ENCODE data around the gene ZNF846.
"Not testable (repeated sequence)": the region's sequence is repeated elsewhere in the genome, so short reads cannot be mapped to it uniquely, and the experiment has no call there.

Gene ZNF846

DNA sequence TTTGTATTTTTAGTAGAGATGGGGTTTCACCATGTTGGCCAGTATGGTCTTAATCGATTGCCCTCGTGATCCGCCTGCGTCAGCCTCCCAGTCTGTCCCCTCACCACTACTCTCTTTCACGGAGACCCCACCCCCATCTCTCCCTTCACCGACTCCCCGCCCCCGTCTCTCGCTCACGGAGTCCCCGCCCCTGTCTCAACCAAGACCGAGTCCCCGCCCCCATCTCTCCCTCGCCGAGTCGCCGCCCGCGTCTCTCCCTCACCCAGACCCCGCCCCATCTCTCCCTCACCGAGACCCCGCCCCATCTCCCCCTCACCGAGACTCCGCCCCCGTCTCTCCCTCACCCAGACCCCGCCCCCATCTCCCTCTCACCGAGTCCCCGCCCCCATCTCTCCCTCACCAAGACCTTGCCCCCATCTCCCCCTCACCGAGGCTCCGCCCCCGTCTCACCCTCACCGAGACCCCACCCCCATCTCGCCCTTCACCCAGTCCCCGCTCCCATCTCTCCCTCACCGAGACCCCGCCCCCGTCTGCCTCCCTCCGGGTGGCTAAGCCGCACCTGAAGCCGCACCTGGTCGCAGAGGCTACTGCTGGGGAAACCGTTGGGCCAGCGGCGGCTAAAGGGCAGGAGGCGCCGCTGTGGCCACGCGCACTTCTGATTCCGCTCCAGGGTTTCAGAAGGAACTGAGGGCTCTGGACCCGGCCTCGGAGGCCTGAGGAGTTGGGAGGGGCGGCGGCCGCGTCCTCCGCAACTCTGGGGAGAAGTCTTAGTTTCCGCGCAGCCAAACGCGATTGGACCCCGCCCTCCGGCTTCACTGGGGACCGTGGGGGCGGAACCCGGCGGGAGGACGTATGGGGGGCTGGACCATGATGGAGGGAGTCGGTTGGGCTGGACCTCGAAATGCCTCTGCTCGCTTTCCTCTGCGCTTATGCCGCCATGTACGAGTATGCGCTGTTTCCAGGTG, 17.1 kb upstream of the ZNF846 start:
- in situ Hi-C loops (cut with MboI; ENCODE audit: low sequenced_read_pairs), result no loop called here

DNA sequence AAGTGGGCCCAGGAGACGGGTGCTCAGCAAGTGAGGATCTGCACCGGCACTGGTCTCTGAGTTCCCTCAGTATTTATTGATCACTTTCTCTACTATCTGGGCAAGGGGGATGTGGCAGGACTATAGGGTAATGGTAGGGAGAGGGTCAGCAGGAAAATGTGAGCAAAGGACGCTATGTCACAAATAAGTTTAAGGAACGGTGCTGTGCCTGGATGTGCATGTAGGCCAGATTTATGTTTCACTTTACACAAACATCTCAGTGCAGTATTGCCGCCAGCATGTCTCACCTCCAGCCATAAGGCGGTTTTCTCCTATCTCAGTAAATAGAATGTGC, 15.6 kb upstream of the ZNF846 start:
- in situ Hi-C loops (cut with MboI; ENCODE audit: low sequenced_read_pairs), result not testable (repeated sequence)

DNA sequence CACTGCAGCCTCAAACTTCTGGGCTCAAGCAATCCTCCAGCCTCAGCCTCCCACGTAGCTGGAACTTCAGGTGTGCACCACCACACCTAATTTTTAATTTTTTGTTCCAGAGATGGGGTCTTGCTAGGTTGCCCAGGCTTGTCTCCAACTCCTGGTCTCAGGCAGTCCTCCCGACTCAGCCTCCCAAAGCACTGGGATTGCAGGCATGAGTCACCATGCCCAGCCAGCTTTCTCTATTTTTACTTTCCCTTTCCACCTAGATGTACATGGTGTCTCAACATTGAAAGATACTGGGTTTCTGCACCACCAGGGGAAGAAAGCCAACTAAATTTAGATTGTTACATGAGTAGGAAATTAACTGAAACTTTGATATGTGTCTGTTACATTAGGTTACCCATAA, 13.8 kb upstream of the ZNF846 start:
- in situ Hi-C loops (cut with MboI; ENCODE audit: low sequenced_read_pairs), result no loop called here

DNA sequence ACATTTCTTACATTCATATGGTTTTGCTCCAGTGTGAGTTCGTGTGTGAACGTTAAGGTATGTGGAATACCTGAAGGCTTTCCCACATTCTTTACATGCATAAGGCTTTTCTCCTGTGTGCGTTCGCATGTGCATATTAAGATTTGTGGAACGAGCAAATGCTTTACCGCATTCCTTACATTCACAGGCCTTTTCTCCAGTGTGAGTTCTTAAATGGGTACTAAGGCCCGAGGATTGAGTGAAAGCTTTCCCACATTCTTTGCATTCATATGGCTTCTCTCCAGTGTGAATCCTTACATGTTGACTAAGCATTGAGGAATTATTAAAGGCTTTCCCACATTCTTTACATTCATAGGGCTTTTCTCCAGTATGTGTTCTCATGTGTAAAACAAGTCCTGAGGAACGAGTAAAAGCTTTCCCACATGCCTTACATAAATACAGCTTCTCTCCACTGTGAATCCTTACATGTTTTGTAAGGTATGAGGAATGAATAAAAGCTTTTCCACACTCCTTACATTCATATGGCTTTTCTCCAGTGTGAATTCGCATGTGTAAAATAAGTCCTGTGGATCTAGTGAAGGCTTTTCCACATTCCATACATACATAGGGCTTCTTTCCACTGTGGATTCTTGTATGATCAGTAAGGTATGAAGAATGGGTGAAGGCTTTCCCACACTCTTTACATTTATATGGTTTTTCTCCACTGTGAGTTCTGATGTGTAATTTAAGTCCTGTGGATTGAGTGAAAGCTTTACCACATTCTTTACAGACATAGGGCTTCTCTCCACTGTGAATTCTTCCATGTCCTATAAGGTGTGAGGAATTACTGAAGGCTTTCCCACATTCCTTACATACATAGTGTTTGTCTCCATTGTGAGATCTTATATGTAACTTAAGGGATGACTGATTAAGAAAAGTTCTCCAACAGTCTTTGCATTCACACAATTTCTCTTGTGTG, 10.7 kb downstream of the ZNF846 start:
- in situ Hi-C loops (cut with MboI; ENCODE audit: low sequenced_read_pairs), result no loop called here

DNA sequence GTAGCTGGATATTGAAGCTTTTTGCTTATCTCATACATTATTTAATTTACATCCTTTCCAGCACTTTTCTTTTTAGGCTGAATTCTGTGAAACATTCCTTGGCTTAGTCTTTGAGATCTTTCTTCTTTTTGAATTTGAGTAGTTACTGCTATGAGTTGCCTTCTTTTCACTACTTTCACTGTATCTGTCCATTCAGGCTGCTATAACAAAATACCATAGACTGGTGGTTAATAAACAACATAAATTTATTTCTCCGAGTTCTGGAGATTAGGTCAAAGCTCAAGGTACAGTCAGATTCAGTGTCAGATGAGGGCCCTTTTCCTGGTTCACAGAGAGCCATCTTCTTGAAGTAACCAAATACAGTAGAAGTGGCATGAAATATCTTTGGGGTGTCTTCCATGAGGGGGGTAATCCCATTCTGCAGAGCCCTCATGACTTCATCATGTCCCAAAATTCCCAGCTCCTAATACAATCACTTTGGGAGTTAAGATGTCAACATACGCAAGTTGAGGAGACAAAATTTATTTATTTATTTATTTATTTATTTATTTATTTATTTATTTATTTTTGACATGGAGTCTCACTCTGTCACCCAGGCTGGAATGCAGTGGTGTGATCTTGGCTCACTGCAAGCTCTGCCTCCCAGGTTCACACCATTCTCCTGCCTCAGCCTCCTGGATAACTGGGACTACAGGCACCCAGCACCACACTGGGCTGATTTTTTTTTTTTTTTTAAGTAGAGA, 15.7 kb downstream of the ZNF846 start:
- in situ Hi-C loops (cut with MboI; ENCODE audit: low sequenced_read_pairs), result no loop called here

DNA sequence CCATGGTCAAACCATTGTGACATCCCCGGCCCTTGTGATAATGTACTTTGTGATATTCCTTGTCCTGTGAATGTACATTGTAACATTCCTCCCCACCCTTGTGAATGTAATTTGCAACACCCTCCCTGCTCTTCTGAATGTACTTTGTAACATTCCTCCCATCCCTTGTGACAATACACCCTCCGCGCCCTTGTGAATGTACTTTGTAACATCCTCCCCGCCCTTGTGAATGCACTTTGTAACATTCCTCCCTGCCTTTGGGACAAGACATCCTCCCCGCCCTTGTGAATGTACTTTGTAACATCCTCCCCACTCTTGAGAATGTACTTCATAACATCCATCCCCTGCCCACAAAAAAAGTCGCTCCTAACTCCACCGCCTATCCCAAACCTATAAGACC, 17.1 kb downstream of the ZNF846 start:
- in situ Hi-C loops (cut with MboI; ENCODE audit: low sequenced_read_pairs), result no loop called here

- in situ Hi-C loops (cut with MboI; ENCODE audit: low sequenced_read_pairs), result no loop called here
Observed at GRCh38 chr19:9741476-9742171, 26.9 kb downstream of the ZNF846 start.

DNA sequence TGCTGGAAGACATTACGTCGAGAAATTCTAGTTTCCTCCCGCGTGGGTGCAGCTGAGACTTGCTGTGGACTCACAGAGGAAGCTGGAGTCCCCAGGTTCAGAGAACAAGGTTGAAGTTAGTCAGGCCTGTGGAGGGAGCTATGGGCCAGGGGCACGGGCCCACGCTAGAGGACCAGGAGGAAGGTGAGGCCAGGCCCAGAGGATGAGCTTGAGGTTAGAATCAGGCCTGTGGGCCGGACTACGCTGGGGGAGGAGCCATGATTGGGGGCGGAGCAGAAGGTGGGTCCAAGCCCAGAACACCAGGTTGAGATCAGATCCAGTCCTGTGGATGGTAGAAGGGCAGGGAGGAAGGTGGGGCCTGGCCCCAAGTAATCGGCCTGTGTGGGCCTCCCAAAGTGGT, 32.6 kb downstream of the ZNF846 start:
- in situ Hi-C loops (cut with MboI; ENCODE audit: low sequenced_read_pairs), result no loop called here

- in situ Hi-C loops (cut with MboI; ENCODE audit: low sequenced_read_pairs), result not testable (repeated sequence)
Observed at GRCh38 chr19:9730056-9730455, 38.5 kb downstream of the ZNF846 start.

- in situ Hi-C loops (cut with MboI; ENCODE audit: low sequenced_read_pairs), result no loop called here
Observed at GRCh38 chr19:9729162-9729561, 39.4 kb downstream of the ZNF846 start.

GRCh38 chr19:9727644-9728043, 40.9 kb downstream of the ZNF846 start:
- in situ Hi-C loops (cut with MboI; ENCODE audit: low sequenced_read_pairs), result no loop called here

- in situ Hi-C loops (cut with MboI; ENCODE audit: low sequenced_read_pairs), result not testable (repeated sequence)
Observed at GRCh38 chr19:9725508-9726201, 42.9 kb downstream of the ZNF846 start.

DNA sequence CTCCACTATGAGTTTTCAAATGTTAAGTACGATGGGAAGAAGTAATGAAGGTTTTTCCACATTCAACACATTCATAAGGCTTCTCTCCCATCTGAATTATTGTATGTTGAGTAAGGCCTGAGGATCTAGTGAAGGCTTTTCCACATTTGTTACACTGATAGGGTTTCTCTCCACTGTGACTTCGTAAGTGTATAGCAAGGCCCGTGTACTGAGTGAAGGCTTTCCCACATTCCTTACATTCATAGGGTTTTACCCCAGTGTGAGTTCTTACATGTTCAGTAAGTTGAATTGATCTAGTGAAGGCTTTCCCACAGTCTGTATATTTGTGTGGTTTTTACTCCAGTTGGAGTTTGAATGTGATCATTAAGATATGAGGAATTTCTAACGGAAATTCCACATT, 44.4 kb downstream of the ZNF846 start:
- in situ Hi-C loops (cut with MboI; ENCODE audit: low sequenced_read_pairs), result no loop called here

GRCh38 chr19:9721861-9722260, 46.7 kb downstream of the ZNF846 start:
- in situ Hi-C loops (cut with MboI; ENCODE audit: low sequenced_read_pairs), result no loop called here

- in situ Hi-C loops (cut with MboI; ENCODE audit: low sequenced_read_pairs), result no loop called here
Observed at GRCh38 chr19:9720541-9720940, 48.0 kb downstream of the ZNF846 start.

GRCh38 chr19:9711815-9712214, 56.7 kb downstream of the ZNF846 start:
- in situ Hi-C loops (cut with MboI; ENCODE audit: low sequenced_read_pairs), result no loop called here

DNA sequence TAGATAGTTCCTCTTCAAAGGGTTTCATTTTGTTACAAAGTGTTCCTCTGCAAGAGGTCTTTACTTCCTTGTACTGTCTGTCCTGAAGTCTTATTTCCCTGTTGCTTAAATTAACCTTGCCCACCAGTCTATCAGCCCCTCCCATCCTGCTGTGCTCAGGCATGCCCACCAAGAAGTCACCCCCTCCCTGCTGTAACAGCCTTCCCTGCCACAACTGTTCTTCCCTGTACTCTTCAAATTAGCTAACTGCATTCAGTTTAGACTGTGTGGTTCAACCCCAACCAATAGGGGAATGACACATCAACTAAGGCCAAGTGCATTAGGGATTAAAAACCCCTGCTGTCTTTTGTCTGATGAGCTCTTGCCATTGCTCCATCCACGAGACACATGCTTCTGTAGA, 59.2 kb downstream of the ZNF846 start:
- in situ Hi-C loops (cut with MboI; ENCODE audit: low sequenced_read_pairs), result no loop called here

GRCh38 chr19:9705836-9706235, 62.7 kb downstream of the ZNF846 start:
- in situ Hi-C loops (cut with MboI; ENCODE audit: low sequenced_read_pairs), result no loop called here

- in situ Hi-C loops (cut with MboI; ENCODE audit: low sequenced_read_pairs), result no loop called here
Observed at GRCh38 chr19:9702186-9702585, 66.4 kb downstream of the ZNF846 start.

Measured in hTERT RPE-1 (cell line).